ENCODE measurements around the gene EYA3. TPM values are rescaled to one million over a fixed set of nuclear protein-coding genes. Genes with fewer than 3 reads are reported as not detected.

The EYA3 gene
- total RNA-seq, 1 experiment from 2014 or later: 32.7 TPM

DNA sequence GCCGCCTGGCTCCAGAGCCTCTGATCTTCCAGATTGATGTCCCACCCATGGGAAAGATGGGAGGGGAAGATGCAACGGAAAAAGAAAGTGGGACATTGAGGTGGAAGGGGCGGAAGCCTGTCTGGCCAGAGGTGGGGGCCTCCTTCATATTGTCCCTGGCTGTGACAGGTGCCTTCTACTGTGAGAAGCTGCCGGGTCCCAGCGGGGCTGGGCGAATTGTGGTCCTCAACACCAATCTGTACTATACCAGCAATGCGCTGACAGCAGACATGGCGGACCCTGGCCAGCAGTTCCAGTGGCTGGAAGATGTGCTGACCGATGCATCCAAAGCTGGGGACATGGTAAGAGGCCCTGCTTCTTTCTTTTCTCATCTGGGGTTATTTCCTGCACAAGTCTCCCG is 134.2 kb downstream of the EYA3 start:
- H2BK12ac ChIP-seq (ENCODE audit: insufficient read length, low read depth, low read length): no peak overlapping the region
- no peaks in the 10 kb centered on the region for H3K27me3 ChIP-seq (ENCODE audit: insufficient read depth, low read length)
- H2BK5ac ChIP-seq (ENCODE audit: insufficient read length, low read length): no peak overlapping the region
- no peak overlapping the region for H3K4me2 ChIP-seq (ENCODE audit: insufficient read depth, insufficient read length, low read length)
- no peak overlapping the region for H3K18ac ChIP-seq (ENCODE audit: insufficient read length, low read depth, low read length)
- no peaks in the 10 kb centered on the region for H3K79me1 ChIP-seq (ENCODE audit: insufficient read depth, low read depth, low read length, poor library complexity, severe bottlenecking)
- H2BK120ac ChIP-seq (ENCODE audit: low read depth, low read length, poor library complexity, severe bottlenecking): no peak overlapping the region
- Mint-ChIP-seq H3K27ac (no peak overlapping the region), H3K27me3 (ENCODE audit: low read depth) (no peaks in the 10 kb centered on the region), H3K4me1 (peaks cover 0 to 5% of the 10 kb centered on the region in 2 experiments; a peak in 3 of 4 replicates), H3K9me3 (no peaks in the 10 kb centered on the region; a peak in 1 of 5 replicates), H3K36me3 (ENCODE audit: insufficient read depth in 1 of 3, low read depth in 3 of 3) (peaks cover 19 to 83% (median 78%) of the 10 kb centered on the region in 3 experiments; a peak in 6 of 7 replicates), H3K4me3 (no peak overlapping the region)
- no peak overlapping the region for H3K9ac ChIP-seq (ENCODE audit: extremely low read depth, insufficient read length, low read length)
- no peak overlapping the region for H4K8ac ChIP-seq (replicated peaks; ENCODE audit: insufficient read length, low read depth, low read length)
- H4K5ac ChIP-seq (ENCODE audit: insufficient read length, low read depth, low read length): no peak overlapping the region
- H2AK5ac ChIP-seq (ENCODE audit: insufficient read length, low read length): no peak overlapping the region
- H4K20me1 ChIP-seq (ENCODE audit: control insufficient read depth, insufficient read depth, insufficient read length): no peaks in the 10 kb centered on the region
- no peaks in the 10 kb centered on the region for H3K23me2 ChIP-seq (ENCODE audit: insufficient read length, low read depth, low read length, poor library complexity, severe bottlenecking)
- H3K9me3 ChIP-seq (ENCODE audit: control insufficient read depth, low read depth, low read length): no peaks in the 10 kb centered on the region
- H3T11ph ChIP-seq (ENCODE audit: low read length): no peak overlapping the region
- H3K23ac ChIP-seq (ENCODE audit: insufficient read length, low read depth, low read length): no peak overlapping the region
- no CpG with 5 or more reads among the region's 10 CpGs for WGBS (ENCODE audit: extremely low coverage, insufficient read length, low lambda C conversion rate)
- H3K4me1 ChIP-seq (ENCODE audit: insufficient read depth, low read length): no peaks in the 10 kb centered on the region
- DNase-seq: no peak
- TF ChIP-seq, protein P1, sequence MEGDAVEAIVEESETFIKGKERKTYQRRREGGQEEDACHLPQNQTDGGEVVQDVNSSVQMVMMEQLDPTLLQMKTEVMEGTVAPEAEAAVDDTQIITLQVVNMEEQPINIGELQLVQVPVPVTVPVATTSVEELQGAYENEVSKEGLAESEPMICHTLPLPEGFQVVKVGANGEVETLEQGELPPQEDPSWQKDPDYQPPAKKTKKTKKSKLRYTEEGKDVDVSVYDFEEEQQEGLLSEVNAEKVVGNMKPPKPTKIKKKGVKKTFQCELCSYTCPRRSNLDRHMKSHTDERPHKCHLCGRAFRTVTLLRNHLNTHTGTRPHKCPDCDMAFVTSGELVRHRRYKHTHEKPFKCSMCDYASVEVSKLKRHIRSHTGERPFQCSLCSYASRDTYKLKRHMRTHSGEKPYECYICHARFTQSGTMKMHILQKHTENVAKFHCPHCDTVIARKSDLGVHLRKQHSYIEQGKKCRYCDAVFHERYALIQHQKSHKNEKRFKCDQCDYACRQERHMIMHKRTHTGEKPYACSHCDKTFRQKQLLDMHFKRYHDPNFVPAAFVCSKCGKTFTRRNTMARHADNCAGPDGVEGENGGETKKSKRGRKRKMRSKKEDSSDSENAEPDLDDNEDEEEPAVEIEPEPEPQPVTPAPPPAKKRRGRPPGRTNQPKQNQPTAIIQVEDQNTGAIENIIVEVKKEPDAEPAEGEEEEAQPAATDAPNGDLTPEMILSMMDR (conservative IDR thresholded peaks at IDR 0.05): no peak
- H3K14ac ChIP-seq (ENCODE audit: insufficient read depth, low read length): no peak overlapping the region
- no peak overlapping the region for H3K27ac ChIP-seq (ENCODE audit: insufficient read length, low read depth, low read length)
- no peak overlapping the region for H3K56ac ChIP-seq (ENCODE audit: insufficient read length, low read depth, low read length)
- H2BK15ac ChIP-seq (ENCODE audit: low read depth, low read length): no peak overlapping the region
- no peak overlapping the region for H2AFZ ChIP-seq (ENCODE audit: low read length)
- H2BK20ac ChIP-seq (ENCODE audit: low read depth, low read length, poor library complexity, severe bottlenecking): no peak overlapping the region
- H4K91ac ChIP-seq (ENCODE audit: insufficient read length, low read depth, low read length): no peak overlapping the region
- H3K4ac ChIP-seq (ENCODE audit: low read depth, low read length): no peak overlapping the region
- no peaks in the 10 kb centered on the region for H3K79me2 ChIP-seq (ENCODE audit: insufficient read depth, low read length)

Data from H9 (cell line).